Liver (tissue), 9 donors: Measurements from ENCODE around the gene DAPK1. TPM values are rescaled to one million over a fixed set of nuclear protein-coding genes. Genes with fewer than 3 reads are reported as not detected.

Source experiments
- DNase-seq: peaks from one replicate; pipeline ENCODE4 v3.0.0-alpha.2; 2017; ENCODE audit warnings: low spot score
- H3K27ac ChIP-seq, 2 donors: one replicate each; pipeline ENCODE4 v1.7.0; 2013; ENCODE audit warnings: inconsistent platforms in 2 of 2, low read length in 2 of 2, control low read depth in 1 of 2, low read depth in 1 of 2, mild to moderate bottlenecking in 1 of 2
- H3K27me3 ChIP-seq, 4 donors: one replicate each; pipeline versions ENCODE4 v1.6.1 to v1.7.0; 2013; ENCODE audit warnings: low read length in 3 of 4, inconsistent platforms in 1 of 4, mild to moderate bottlenecking in 1 of 4, moderate library complexity in 1 of 4; ENCODE audit not compliant: control insufficient read depth in 4 of 4, insufficient read depth in 4 of 4
- H3K36me3 ChIP-seq, 4 donors: one replicate each; pipeline versions ENCODE4 v1.6.1 to v1.7.0; 2013; ENCODE audit warnings: low read length in 3 of 4, mild to moderate bottlenecking in 3 of 4, low read depth in 1 of 4, moderate library complexity in 1 of 4; ENCODE audit not compliant: control insufficient read depth in 4 of 4, insufficient read depth in 3 of 4
- H3K4me1 ChIP-seq, 4 donors: one replicate each; pipeline versions ENCODE4 v1.6.1 to v1.7.0; 2013; ENCODE audit warnings: low read length in 3 of 4, mild to moderate bottlenecking in 3 of 4, moderate library complexity in 1 of 4; ENCODE audit not compliant: control insufficient read depth in 4 of 4, insufficient read depth in 4 of 4
- H3K4me3 ChIP-seq, 3 donors: one replicate each; pipeline versions ENCODE4 v1.6.1 to v1.7.0; 2013; ENCODE audit warnings: low read length in 3 of 3, control low read depth in 1 of 3, low read depth in 1 of 3, mild to moderate bottlenecking in 1 of 3
- H3K9ac ChIP-seq, 2 donors: one replicate each; pipeline ENCODE4 v1.7.0; 2013; ENCODE audit warnings: low read length in 2 of 2, mild to moderate bottlenecking in 2 of 2, moderate library complexity in 2 of 2, control low read depth in 1 of 2, low read depth in 1 of 2
- H3K9me3 ChIP-seq, 4 donors: one replicate each; pipeline versions ENCODE4 v1.6.1 to v1.7.0; 2013; ENCODE audit warnings: low read length in 3 of 4; ENCODE audit not compliant: control insufficient read depth in 4 of 4
- EGR1 ChIP-seq, 2 donors: IDR thresholded peaks; 2 replicates each; pipeline ENCODE4 v1.6.1; 2016 to 2018; ENCODE audit warnings: antibody characterized with exemption in 2 of 2, low read depth in 2 of 2
- FOXA1 ChIP-seq: IDR thresholded peaks from 2 replicates; pipeline ENCODE4 v1.6.1; 2016; ENCODE audit warnings: antibody characterized with exemption
- FOXA2 ChIP-seq: IDR thresholded peaks from 2 replicates; pipeline ENCODE4 v1.6.1; 2016; ENCODE audit warnings: antibody characterized with exemption
- HNF4A ChIP-seq, 2 donors: conservative IDR thresholded peaks; 2 replicates each; pipeline ENCODE4 v1.6.1; 2016; ENCODE audit warnings: antibody characterized with exemption in 2 of 2, mild to moderate bottlenecking in 2 of 2
- HNF4G ChIP-seq: IDR thresholded peaks from 2 replicates; pipeline ENCODE4 v1.6.1; 2016; ENCODE audit warnings: antibody characterized with exemption
- JUND ChIP-seq, 2 donors: IDR thresholded peaks; 2 replicates each; pipeline ENCODE4 v1.6.1; 2016; ENCODE audit warnings: antibody characterized with exemption in 2 of 2
- RAD21 ChIP-seq, 2 donors: IDR thresholded peaks; 2 replicates each; pipeline ENCODE4 v1.6.1; 2016; ENCODE audit warnings: antibody characterized with exemption in 2 of 2, mild to moderate bottlenecking in 2 of 2
- RXRA ChIP-seq, 2 donors: IDR thresholded peaks; 2 replicates each; pipeline ENCODE4 v1.6.1; 2017 to 2018; ENCODE audit warnings: antibody characterized with exemption in 2 of 2, mild to moderate bottlenecking in 1 of 2
- SP1 ChIP-seq: IDR thresholded peaks from 2 replicates; pipeline ENCODE4 v1.6.1; 2018; ENCODE audit warnings: antibody characterized with exemption, mild to moderate bottlenecking
- YY1 ChIP-seq: IDR thresholded peaks from 2 replicates; pipeline ENCODE4 v1.6.1; 2016; ENCODE audit warnings: antibody characterized with exemption, mild to moderate bottlenecking
- WGBS: extraction: QIAGEN DNeasy Blood & Tissue Kit; methylation state at CpG from one replicate; pipeline ENCODE4 v1.1.7; 2013; 5-methylcytosine and 5-hydroxymethylcytosine counted together
- polyA plus RNA-seq, 2 donors: library from polyadenylated mRNA; stranded (reverse) in 1 of 2; unstranded in 1 of 2; fragments of 200-250 nt in 1 of 2; fragments of >200 nt in 1 of 2; fragmentation: Nextera tagmentation in 1 of 2; extraction: Ambion mirVana in 1 of 2; gene quantifications; one replicate each; pipeline versions ENCODE4 v1.2.1 to v1.2.3, GENCODE V29; 2013 to 2015
- total RNA-seq, 2 donors: library from RNA; depleted of rRNA; stranded (reverse); fragments of >200 nt; gene quantifications; one replicate each; pipeline ENCODE4 v1.2.3, GENCODE V29; 2014
- TF ChIP-seq, protein P1 (sequence below): IDR thresholded peaks from 2 replicates; pipeline ENCODE4 v1.6.1; 2016; ENCODE audit warnings: antibody characterized with exemption
- TF ChIP-seq, protein P2 (sequence below): IDR thresholded peaks from 2 replicates; pipeline ENCODE4 v1.6.1; 2016; ENCODE audit warnings: antibody characterized with exemption
- TF ChIP-seq, protein P3 (sequence below): IDR thresholded peaks from 2 replicates; pipeline ENCODE4 v1.6.1; 2016; ENCODE audit warnings: antibody characterized with exemption
- TF ChIP-seq, protein P4 (sequence below): IDR thresholded peaks from 2 replicates; pipeline ENCODE4 v1.6.1; 2016; ENCODE audit warnings: antibody characterized with exemption, mild to moderate bottlenecking
- donor health status: healthy.
- donor health status: healthy.
- donor health status: healthy.
- donor health status: healthy.
- donor health status: healthy.

The DAPK1 gene
- total and polyA plus RNA-seq, 4 donors = 14.0 to 40.8 (median 21.8) TPM

DNA sequence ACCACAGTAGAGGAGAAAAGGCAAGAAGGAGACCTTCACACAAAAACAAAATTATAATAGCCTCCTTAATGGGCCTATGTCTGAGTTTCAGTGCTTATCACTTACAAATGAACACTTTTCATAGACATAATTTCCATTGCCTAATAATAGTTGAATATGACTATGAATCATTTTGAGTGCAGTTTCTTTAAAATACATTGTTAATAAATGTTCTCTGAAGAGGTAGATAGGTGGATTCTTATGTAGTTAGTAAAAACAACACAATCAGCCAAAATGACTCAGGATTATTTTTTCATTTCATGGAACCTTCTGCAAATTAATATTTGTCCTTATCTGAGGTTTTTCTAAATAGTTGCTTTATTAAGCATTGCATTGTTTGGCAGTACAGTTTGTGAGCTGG, 45.6 kb downstream of the DAPK1 start:
- Histone ChIP-seq H3K27me3 (no peaks in the 10 kb centered on the region), H3K36me3 (peaks cover 0 to 20% (median 6%) of the 10 kb centered on the region in 4 donors), H3K27ac (no peak overlapping the region), H3K4me1 (no peaks in the 10 kb centered on the region), H3K9ac (no peak overlapping the region), H3K9me3 (no peaks in the 10 kb centered on the region), H3K4me3 (no peak overlapping the region)
- no peak for TF ChIP-seq RXRA (IDR thresholded peaks at IDR 0.05)
- no peak for DNase-seq

DNA sequence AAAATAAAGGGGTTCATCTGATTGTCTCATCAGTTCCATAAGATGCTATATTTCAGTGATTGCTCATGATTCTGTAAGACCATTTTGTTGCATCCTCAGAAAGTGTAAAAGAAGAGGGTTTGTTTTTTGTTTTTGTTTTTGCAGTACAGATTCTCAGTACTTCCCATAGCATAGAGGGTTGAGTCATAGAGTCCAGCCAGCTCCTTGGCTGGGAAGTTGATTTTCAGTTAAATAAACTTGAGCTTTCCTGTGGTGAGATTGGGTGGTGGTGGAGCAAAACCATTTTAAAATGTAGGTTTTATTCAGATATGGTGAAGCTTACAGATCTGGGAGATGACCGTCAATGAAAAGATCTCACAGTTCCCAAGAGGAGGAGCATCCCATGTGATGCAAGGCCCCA, 48.2 kb downstream of the DAPK1 start:
- H3K9ac ChIP-seq = no peak overlapping the region
- 95% methylated on average over 1 of the region's 1 CpG for WGBS
- no peaks in the 10 kb centered on the region for H3K27me3 ChIP-seq
- no peak overlapping the region for H3K4me3 ChIP-seq
- no peak for DNase-seq
- H3K4me1 ChIP-seq = no peaks in the 10 kb centered on the region
- H3K36me3 ChIP-seq = peaks cover 0 to 20% (median 6%) of the 10 kb centered on the region in 4 donors
- TF ChIP-seq, protein P1, sequence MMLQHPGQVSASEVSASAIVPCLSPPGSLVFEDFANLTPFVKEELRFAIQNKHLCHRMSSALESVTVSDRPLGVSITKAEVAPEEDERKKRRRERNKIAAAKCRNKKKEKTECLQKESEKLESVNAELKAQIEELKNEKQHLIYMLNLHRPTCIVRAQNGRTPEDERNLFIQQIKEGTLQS = no peak
- TF ChIP-seq FOXA2 (no peak), EGR1 (IDR thresholded peaks at IDR 0.05; ENCODE audit: low read depth in 2 of 2) (no peak), RAD21 (IDR thresholded peaks at IDR 0.05) (no peak)
- TF ChIP-seq, protein P2, sequence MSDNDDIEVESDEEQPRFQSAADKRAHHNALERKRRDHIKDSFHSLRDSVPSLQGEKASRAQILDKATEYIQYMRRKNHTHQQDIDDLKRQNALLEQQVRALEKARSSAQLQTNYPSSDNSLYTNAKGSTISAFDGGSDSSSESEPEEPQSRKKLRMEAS = no peak
- H3K9me3 ChIP-seq = no peaks in the 10 kb centered on the region
- no peak overlapping the region for H3K27ac ChIP-seq

DNA sequence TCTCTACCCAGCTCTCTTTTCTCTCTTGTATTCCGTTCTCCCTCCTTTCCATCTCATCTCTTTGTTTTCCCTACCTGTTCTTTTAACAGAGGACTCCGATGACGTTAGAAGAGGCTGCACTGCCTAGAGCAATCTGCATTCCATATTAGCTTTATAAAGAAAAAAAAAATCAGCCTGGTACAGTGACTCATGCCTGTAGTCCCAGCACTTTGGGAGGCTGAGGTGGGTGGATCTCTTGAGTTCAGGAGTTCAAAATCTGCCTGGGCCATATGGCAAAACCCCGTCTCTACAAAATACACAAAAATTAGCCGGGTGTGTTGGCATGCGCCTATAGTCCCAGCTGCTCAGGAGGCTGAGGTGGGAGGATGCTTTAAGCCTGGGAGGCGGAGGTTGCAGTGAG, 49.0 kb downstream of the DAPK1 start:
- H3K27ac ChIP-seq = no peak overlapping the region
- no peak overlapping the region for H3K9ac ChIP-seq
- no peak overlapping the region for H3K4me3 ChIP-seq
- no peaks in the 10 kb centered on the region for H3K27me3 ChIP-seq
- H3K4me1 ChIP-seq = no peaks in the 10 kb centered on the region
- H3K36me3 ChIP-seq = peaks cover 0 to 12% (median 6%) of the 10 kb centered on the region in 4 donors
- DNase-seq = no peak
- no peaks in the 10 kb centered on the region for H3K9me3 ChIP-seq
- 68% methylated on average over 7 of the region's 7 CpGs for WGBS
- TF ChIP-seq, protein P2 = no peak
- TF ChIP-seq, protein P3, sequence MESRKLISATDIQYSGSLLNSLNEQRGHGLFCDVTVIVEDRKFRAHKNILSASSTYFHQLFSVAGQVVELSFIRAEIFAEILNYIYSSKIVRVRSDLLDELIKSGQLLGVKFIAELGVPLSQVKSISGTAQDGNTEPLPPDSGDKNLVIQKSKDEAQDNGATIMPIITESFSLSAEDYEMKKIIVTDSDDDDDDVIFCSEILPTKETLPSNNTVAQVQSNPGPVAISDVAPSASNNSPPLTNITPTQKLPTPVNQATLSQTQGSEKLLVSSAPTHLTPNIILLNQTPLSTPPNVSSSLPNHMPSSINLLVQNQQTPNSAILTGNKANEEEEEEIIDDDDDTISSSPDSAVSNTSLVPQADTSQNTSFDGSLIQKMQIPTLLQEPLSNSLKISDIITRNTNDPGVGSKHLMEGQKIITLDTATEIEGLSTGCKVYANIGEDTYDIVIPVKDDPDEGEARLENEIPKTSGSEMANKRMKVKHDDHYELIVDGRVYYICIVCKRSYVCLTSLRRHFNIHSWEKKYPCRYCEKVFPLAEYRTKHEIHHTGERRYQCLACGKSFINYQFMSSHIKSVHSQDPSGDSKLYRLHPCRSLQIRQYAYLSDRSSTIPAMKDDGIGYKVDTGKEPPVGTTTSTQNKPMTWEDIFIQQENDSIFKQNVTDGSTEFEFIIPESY = no peak
- no peak for TF ChIP-seq RAD21 (IDR thresholded peaks at IDR 0.05)
- TF ChIP-seq, protein P1 = no peak
- no peak for TF ChIP-seq JUND (IDR thresholded peaks at IDR 0.05)
- no peak for TF ChIP-seq YY1
- TF ChIP-seq, protein P4, sequence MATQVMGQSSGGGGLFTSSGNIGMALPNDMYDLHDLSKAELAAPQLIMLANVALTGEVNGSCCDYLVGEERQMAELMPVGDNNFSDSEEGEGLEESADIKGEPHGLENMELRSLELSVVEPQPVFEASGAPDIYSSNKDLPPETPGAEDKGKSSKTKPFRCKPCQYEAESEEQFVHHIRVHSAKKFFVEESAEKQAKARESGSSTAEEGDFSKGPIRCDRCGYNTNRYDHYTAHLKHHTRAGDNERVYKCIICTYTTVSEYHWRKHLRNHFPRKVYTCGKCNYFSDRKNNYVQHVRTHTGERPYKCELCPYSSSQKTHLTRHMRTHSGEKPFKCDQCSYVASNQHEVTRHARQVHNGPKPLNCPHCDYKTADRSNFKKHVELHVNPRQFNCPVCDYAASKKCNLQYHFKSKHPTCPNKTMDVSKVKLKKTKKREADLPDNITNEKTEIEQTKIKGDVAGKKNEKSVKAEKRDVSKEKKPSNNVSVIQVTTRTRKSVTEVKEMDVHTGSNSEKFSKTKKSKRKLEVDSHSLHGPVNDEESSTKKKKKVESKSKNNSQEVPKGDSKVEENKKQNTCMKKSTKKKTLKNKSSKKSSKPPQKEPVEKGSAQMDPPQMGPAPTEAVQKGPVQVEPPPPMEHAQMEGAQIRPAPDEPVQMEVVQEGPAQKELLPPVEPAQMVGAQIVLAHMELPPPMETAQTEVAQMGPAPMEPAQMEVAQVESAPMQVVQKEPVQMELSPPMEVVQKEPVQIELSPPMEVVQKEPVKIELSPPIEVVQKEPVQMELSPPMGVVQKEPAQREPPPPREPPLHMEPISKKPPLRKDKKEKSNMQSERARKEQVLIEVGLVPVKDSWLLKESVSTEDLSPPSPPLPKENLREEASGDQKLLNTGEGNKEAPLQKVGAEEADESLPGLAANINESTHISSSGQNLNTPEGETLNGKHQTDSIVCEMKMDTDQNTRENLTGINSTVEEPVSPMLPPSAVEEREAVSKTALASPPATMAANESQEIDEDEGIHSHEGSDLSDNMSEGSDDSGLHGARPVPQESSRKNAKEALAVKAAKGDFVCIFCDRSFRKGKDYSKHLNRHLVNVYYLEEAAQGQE = no peak
- TF ChIP-seq SP1 = no peak
- TF ChIP-seq FOXA2 = no peak
- no peak for TF ChIP-seq HNF4G
- no peak for TF ChIP-seq FOXA1
- no peak for TF ChIP-seq HNF4A (conservative IDR thresholded peaks at IDR 0.05)
